ENCODE data around the gene ITPK1. TPM values are rescaled to one million over a fixed set of nuclear protein-coding genes. Genes with fewer than 3 reads are reported as not detected.
"Not testable (repeated sequence)": the region's sequence is repeated elsewhere in the genome, so short reads cannot be mapped to it uniquely, and the experiment has no call there.

ITPK1 gene
- total RNA-seq, 1 donor from 2014 or later: 32.8 TPM

- no peak overlapping the region for H3K4me3 Mint-ChIP-seq (ENCODE audit: unreplicated experiment)
- no peak for DNase-seq (ENCODE audit: extremely low spot score, unreplicated experiment)
- H3K27me3 Mint-ChIP-seq (ENCODE audit: unreplicated experiment): no peaks in the 10 kb centered on the region
- TF ChIP-seq, protein P1, sequence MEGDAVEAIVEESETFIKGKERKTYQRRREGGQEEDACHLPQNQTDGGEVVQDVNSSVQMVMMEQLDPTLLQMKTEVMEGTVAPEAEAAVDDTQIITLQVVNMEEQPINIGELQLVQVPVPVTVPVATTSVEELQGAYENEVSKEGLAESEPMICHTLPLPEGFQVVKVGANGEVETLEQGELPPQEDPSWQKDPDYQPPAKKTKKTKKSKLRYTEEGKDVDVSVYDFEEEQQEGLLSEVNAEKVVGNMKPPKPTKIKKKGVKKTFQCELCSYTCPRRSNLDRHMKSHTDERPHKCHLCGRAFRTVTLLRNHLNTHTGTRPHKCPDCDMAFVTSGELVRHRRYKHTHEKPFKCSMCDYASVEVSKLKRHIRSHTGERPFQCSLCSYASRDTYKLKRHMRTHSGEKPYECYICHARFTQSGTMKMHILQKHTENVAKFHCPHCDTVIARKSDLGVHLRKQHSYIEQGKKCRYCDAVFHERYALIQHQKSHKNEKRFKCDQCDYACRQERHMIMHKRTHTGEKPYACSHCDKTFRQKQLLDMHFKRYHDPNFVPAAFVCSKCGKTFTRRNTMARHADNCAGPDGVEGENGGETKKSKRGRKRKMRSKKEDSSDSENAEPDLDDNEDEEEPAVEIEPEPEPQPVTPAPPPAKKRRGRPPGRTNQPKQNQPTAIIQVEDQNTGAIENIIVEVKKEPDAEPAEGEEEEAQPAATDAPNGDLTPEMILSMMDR (IDR thresholded peaks at IDR 0.05): no peak
- no peaks in the 10 kb centered on the region for H3K9me3 Mint-ChIP-seq (ENCODE audit: unreplicated experiment)
- no peaks in the 10 kb centered on the region for H3K36me3 Mint-ChIP-seq (ENCODE audit: unreplicated experiment)
- peaks cover 13% of the 10 kb centered on the region for H3K4me1 Mint-ChIP-seq (ENCODE audit: unreplicated experiment)
- H3K27ac Mint-ChIP-seq (ENCODE audit: unreplicated experiment): no peak overlapping the region
These were observed 9.1 kb downstream of the ITPK1 start for GRCh38 chr14:93106541-93107156.

DNA sequence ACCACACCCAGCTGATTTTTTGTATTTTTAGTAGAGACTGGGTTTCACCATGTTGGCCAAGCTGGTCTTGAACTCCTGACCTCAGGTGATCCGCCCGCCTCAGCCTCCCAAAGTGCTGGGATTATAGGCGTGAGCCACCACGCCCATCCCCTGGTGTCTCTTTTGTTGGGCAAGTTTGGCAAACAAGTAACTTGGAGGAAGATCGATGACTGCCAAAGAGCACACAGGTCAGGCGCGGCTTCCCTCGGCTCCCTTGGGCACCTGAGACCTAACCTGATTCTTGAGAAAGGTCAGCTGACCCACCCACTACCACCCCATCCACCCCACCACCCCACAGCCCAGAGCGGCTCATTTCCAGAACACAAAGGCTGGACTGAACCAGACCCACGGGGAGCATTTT, 9.9 kb downstream of the ITPK1 start:
- H3K27ac Mint-ChIP-seq (ENCODE audit: unreplicated experiment); H3K36me3 Mint-ChIP-seq (ENCODE audit: unreplicated experiment); DNase-seq (ENCODE audit: extremely low spot score, unreplicated experiment); H3K9me3 Mint-ChIP-seq (ENCODE audit: unreplicated experiment); H3K27me3 Mint-ChIP-seq (ENCODE audit: unreplicated experiment); H3K4me3 Mint-ChIP-seq (ENCODE audit: unreplicated experiment): not testable (repeated sequence)
- peaks cover 13% of the 10 kb centered on the region for H3K4me1 Mint-ChIP-seq (ENCODE audit: unreplicated experiment)

GRCh38 chr14:93105362-93105761, 10.4 kb downstream of the ITPK1 start:
- DNase-seq (ENCODE audit: extremely low spot score, unreplicated experiment): no peak

DNA sequence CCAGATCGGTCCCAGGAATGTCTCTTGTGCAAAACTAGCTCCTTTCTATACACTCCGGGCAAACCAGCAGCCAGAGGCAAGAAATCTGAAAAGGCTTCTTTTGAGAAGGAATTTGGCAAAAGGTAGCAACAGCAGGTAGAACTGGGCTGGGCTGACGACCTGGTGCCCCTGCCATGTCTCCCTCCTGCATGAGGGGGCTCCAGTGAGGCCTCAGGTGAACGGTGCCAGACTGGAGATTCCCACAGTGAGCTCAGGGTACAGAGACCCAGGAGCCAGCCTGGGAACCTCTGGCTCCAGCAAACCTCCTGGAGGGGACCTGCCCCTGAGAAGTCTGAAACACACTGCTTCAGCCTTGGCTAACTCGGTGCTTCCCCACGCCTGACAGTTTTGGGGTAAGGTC, 10.8 kb downstream of the ITPK1 start:
- Mint-ChIP-seq H3K27me3 (ENCODE audit: unreplicated experiment) (no peaks in the 10 kb centered on the region), H3K27ac (ENCODE audit: unreplicated experiment) (no peak overlapping the region), H3K4me1 (ENCODE audit: unreplicated experiment) (peaks cover 13% of the 10 kb centered on the region), H3K9me3 (ENCODE audit: unreplicated experiment) (no peaks in the 10 kb centered on the region), H3K4me3 (ENCODE audit: unreplicated experiment) (no peak overlapping the region), H3K36me3 (ENCODE audit: unreplicated experiment) (no peaks in the 10 kb centered on the region)
- no peak for DNase-seq (ENCODE audit: extremely low spot score, unreplicated experiment)
- TF ChIP-seq, protein P1 (IDR thresholded peaks at IDR 0.05): no peak

More at GRCh38 chr14:93105362-93105761, 10.4 kb downstream of the ITPK1 start:
- no peak overlapping the region for H3K4me3 Mint-ChIP-seq (ENCODE audit: unreplicated experiment)
- peaks cover 13% of the 10 kb centered on the region for H3K4me1 Mint-ChIP-seq (ENCODE audit: unreplicated experiment)
- no peak overlapping the region for H3K27ac Mint-ChIP-seq (ENCODE audit: unreplicated experiment)
- TF ChIP-seq, protein P1 (IDR thresholded peaks at IDR 0.05): no peak
- no peaks in the 10 kb centered on the region for H3K9me3 Mint-ChIP-seq (ENCODE audit: unreplicated experiment)
- H3K27me3 Mint-ChIP-seq (ENCODE audit: unreplicated experiment): no peaks in the 10 kb centered on the region
- no peaks in the 10 kb centered on the region for H3K36me3 Mint-ChIP-seq (ENCODE audit: unreplicated experiment)

- Mint-ChIP-seq H3K4me1 (ENCODE audit: unreplicated experiment) (peaks cover 13% of the 10 kb centered on the region), H3K36me3 (ENCODE audit: unreplicated experiment) (no peaks in the 10 kb centered on the region), H3K9me3 (ENCODE audit: unreplicated experiment) (no peaks in the 10 kb centered on the region), H3K4me3 (ENCODE audit: unreplicated experiment) (no peak overlapping the region), H3K27me3 (ENCODE audit: unreplicated experiment) (no peaks in the 10 kb centered on the region), H3K27ac (ENCODE audit: unreplicated experiment) (no peak overlapping the region)
- TF ChIP-seq, protein P1 (IDR thresholded peaks at IDR 0.05): no peak
- DNase-seq (ENCODE audit: extremely low spot score, unreplicated experiment): no peak
These were observed 12.2 kb downstream of the ITPK1 start for GRCh38 chr14:93103392-93104080.
